GM18526 (cell line): ENCODE measurements around the gene OR5AL1.

Source experiments
- POLR2A ChIP-seq: IDR thresholded peaks from 3 replicates; pipeline ENCODE4 v1.6.1; 2011; ENCODE audit not compliant: insufficient read length; ENCODE audit errors: extremely low read depth

Gene OR5AL1

DNA sequence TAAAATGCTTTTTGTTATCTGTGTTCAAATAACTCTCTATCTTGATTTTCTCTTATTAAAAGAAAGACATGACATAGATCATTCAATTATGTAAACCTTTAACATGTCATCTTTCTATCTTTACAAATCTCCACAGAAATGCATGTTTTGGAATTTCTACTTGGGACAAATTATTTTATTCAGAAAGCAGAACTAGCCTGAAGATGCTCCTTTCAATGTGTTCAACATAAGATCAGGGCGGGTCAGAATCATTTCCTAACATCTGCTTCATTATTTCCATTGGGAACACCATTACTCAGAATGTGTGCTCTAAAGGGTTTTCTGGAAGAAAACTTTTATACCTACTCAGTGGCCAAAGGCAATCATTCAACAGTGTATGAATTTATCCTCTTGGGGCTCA is at the start of gene OR5AL1:
OR5AL1 (plus strand) TSS at position 301 of the 400 bp plus-strand sequence.
- TF ChIP-seq POLR2A, result no peak

DNA sequence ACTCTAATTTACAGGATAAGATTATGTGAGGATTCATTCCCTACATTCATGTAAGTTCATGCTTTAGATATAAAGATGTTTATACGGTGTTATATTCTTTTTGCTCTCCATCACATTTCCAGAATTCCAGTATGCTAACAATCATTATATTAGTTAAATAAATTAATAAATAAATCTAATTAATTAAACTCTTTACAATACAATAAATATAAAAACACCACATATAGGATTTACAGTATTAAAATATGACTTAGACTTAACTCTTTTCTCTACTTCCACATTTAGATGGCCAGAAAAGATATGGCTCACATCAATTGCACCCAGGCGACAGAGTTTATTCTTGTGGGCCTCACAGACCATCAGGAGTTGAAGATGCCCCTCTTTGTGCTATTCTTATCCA is 37.2 kb upstream of the OR5AL1 start, which contains the start of gene OR8U1:
OR8U1 (plus strand) TSS at position 301 of the 400 bp plus-strand sequence; CDS start at position 301, 0 bp downstream.
- no peak for TF ChIP-seq POLR2A

DNA sequence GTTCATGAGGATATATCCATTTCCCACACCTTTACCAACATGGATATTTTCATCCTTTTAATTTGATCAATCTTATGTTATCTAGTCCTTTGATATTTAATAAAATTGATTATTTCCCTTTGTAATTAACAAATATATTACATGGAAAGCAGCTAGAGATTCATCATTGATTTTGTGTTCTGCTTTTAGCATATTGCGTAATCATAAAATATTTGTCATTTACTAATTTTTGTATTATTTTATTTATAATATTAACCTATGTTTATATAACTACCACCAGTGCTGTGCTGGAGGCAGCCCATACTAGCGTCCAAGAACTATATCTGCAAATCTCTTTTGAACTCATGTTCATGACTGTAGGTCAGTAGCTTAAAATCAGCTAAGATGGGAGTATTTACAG is 32.4 kb upstream of the OR5AL1 start:
- no peak for TF ChIP-seq POLR2A

DNA sequence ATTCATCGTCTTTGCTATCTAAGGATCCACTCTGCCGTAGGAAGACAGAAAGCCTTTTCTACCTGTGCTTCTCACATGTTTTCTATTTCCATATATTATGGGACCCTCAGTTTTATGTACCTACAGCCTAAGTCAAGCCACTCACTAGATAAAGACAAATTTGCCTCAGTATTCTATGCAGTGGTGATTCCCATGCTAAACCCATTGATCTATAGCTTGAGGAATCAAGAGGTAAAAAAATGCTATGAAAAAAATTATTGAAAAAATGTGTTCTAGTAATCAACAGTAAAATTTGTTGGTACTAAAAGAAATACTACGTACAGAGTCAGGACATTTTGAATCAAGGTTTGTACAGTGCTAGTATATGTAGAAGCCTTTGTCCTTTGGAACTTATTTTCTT is 18.1 kb upstream of the OR5AL1 start:
- TF ChIP-seq POLR2A, result no peak

DNA sequence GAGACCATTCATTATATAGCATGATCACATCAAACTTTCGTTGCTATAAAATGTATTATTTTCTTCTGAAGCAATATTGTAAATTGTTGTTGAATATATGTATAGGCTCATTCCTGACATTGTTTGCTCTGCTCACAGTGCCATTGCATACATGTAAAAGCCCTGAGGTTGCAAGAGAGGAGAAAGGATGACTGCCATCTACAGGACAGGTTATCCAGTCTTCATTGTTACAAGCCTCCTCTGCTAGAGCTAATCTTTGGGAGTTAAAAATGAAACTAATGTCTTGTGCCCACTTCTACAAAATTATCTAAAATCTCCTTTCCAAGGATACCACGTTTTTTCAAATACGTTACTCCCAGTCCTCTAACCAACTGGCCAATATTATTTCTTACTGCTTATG is 16.4 kb upstream of the OR5AL1 start:
- no peak for TF ChIP-seq POLR2A

DNA sequence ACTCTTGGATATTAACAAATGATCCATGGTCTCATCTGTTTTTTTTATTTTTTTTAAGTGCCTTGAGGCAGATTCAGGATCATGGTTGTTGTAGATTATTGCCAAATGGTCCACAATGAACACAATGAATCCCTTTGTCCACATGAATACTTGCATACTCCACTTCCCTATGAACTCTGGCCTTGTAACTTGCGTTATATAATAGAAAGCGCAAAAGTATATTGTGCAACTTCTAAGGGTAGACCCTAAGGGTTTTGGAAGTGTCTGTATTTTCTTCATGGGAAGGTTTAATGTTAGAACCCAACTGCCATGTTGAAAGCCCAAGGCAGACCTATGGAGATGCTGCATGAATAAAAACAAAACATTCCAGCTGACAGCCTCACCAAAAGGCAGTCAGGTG is 8.1 kb upstream of the OR5AL1 start:
- no peak for TF ChIP-seq POLR2A

DNA sequence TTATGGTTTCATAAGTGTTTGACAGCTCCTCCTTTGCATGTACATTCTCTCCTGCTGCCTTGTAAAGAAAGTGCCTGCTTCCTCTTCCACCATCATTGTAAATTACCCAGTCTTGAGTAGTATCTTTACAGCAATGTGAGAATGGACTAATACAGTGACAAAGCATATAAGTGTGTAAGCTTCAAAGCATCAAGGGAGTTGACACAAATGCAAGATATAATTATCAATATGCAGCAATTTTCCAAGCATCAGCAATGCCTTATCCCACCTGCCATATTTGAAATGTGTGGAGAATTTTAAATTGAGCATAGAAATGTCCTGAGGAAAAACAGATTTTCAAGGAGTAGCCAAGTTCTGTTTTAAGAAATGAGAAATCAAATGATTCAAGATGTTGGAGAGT is 1.7 kb upstream of the OR5AL1 start:
- TF ChIP-seq POLR2A, result no peak

DNA sequence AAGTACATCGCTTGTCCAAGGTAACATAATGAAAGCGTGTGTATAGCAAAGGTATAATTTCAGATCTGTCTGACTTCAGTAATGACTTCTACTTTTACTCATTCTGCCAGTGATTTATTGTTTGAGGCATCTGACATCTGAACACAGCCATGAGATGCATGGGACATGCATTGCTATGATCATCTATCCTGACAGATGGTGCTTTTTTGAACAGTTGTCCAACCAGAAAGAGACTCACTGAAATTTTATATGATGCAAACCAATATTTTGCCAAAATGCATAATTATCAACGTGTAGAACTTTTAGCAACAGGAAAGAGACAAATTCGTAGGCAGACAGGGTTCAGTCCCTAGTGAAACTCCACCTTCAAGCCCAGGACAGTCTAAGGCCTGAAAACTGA is 41.0 kb downstream of the OR5AL1 start:
- no peak for TF ChIP-seq POLR2A

DNA sequence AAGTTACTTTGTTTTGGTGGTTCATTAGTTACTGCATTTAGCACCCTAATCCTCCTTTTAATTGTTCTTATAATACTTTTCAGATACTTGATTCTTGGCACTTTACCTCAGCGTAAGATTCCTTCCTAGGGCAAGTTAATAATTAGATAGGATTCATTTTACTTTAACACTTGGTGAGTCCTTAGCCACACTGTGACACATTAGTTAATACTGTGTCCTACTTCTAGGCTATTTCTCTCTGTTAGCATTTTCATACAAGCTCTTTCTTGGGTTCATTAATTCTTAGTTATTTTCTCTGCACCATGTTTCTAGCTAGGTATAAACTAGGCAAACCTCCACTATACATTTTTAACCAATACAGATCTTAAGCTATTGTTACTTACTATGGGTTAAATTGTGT is 44.6 kb downstream of the OR5AL1 start:
- TF ChIP-seq POLR2A, result no peak
